ENCODE data around the gene GRM2. TPM values are rescaled to one million over a fixed set of nuclear protein-coding genes. Genes with fewer than 3 reads are reported as not detected.
"Not testable (repeated sequence)": the region's sequence is repeated elsewhere in the genome, so short reads cannot be mapped to it uniquely, and the experiment has no call there.

GRM2 gene
- total RNA-seq, 1 donor from 2014 or later: 0.21 TPM

DNA sequence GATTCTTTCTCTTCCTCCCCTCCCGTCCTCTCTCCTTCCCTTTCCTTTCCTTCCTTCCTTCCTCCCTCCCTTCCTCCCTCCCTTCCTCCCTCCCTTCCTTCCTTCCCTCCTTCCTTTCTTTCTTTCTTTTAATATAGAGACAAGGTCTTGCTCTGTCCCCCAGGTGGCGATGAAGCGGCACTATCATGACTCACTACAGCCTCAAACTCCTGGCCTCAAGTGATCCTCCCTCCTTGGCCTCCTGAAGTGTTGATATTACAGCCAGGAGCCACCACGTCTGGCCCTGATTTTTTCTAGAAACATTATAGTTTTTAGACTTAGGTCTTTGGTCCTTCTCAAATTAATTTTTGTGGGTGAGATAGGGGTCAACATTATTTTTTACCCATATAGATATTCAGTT is 15.5 kb downstream of the GRM2 start:
- no peak for DNase-seq

DNA sequence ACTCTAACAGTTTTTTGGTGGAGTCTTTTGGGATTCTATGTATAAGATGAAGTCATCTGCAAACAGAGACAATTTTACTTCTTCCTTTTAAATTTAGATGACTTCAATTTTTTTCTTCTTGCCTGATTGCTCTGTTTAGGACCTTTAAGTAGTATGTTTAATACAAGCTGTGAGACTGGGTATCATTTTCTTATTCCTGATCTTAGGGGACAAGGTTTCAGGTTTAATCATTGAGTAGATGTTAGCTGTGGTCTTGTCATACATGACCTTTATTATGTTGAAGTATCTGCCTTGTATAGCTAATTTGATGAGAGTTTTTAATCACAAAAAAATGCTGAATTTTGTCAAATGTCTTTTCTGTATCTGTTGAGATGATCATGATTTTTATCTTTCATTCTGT is 20.6 kb downstream of the GRM2 start:
- no peak for DNase-seq

DNA sequence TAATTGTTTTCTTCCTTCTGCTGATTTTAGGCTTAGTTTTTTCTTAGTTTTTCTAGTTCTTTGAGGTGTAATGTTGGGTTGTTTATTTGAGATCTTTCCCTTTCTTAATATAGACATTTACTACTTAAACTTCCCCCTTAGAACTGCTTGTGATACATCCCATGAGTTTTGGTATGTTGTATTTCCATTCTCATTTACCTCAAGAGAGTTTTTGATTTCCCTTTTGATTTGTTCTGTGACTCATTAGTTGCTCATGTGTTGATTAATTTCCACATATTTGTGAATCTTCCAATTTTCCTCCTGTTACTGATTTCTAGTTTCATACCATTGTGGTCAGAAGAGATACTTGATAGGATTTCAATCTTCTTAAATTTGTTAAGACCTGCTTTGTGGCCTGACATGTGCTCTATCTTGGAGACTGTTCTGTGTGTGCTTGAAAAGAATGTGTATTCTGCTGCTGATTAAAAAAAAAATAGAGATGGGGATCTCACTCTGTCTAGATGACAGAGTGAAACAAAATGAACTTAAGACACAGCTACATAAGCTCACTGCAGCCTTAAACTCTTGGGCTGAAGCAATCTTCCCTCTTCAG is 22.3 kb downstream of the GRM2 start:
- DNase-seq: no peak

DNA sequence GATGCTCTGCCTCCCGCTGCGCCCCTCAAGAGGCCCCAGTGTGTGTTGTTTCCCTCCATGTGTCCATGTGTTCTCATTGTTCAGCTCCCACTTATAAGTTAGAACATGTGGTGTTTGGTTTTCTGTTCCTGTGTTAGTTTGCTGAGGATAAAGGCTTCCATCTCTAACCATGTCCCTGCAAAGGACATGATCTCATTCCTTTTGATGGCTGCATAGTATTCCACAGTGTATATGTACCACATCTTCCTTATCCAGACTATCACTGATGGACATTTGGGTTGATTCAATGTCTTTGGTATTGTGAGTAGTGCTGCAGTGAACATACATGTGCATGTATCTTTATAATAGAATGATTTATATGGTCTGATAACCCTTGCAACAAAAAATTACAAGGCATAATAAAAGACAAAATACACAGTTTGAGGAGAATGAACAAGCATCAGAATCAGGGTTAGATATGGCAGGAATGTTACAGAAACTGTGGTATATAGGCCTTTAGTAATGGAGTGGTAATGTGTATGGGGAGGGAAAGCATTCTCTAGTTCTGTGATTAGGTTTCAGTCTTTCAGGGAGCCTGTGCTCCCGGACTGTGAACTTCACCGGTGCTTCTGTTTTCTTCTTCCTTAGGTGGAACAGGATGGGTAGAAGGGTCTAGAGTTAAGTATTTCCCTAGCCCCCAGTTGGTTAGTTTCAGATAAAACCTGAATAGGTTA is 27.1 kb downstream of the GRM2 start:
- no peak for DNase-seq

DNA sequence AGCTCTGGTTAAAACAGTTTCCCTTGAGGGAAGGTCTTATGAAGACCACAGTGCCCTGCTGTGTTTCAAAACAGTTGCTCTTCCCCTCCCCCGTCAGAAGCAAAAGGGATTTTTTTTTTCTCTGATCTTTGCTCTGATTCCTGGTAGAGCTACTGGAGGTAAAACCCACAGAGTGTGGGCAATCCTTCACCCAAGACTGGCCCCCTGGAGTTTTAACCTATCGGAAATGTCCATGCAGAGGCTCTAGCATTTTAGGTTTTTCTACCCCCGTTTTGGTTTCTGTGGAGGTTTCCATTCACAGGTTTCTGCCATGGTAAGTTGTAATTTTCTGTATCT is 27.7 kb downstream of the GRM2 start:
- DNase-seq: no peak

DNA sequence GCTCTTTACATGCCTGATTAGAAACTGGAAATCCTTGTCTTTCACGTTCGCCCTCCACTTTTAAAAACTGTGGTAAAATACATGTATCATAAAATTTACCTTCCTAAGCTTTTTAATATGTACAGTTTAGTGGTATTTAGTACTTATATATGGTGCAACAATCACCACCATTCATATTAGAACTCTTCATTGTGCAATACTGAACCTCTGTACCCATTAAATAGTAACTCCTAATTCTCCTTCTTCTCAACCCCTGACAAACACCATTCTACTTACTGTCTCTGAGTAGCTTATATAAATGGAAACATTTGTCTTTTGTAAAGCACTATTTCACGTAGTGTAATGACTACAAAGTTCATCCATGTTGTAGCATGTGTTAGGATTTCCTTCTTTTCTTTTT is 28.2 kb downstream of the GRM2 start:
- no peak for DNase-seq

DNA sequence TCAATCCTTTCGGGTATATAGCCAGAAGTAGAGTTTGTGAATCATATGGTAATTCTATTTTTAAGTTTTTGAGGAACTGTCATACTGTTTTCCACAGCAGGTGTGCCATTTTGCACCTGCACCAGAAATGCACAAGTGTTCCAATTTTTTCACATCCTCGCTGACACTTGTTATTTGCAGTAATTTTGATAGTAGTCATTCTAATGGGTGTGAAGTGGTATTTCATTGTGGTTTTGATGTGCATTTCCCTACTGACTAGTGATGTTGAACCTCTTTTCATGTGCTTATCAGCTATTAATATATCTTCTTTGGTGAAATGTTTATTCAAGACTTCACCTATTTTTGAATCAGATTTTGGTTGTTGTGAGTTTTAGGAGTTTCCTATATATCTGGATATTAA is 29.1 kb downstream of the GRM2 start:
- DNase-seq: no peak

DNA sequence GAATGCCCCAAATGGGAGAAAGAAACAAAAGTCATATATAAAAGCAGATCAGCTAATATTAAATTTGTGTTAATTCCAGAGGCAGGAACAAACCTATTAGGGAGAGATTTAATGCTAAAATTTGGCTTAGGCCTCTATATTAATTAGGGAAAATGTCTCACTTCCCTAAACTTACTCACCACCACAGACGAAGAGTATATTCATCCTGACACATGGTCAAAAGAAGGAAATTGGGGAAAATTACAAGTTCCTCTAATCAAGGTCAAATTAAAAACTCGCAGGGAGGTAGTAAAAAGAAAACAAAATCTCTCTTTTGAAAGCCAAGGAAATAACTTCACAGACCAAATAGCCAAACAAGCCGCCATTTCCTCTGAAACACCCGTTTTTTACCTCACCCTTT is 32.2 kb downstream of the GRM2 start:
- DNase-seq: no peak

DNA sequence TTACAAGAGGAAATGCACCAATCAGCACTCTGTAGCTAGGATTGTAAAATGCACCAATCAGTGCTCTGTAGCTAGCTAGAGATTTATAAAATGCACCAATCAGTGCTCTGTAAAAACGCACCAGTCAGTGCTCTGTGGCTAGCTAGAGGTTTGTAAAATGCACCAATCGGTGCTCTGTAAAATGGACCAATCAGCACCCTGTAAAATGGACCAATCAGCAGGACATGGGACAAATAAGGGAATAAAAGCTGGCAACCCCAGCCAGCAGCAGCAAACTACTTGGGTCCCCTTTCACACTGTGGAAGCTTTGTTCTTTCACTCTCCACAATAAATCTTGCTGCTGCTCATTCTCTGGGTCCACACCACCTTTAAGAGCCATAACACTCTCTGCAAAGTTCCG is 35.5 kb downstream of the GRM2 start:
- not testable (repeated sequence) for DNase-seq

DNA sequence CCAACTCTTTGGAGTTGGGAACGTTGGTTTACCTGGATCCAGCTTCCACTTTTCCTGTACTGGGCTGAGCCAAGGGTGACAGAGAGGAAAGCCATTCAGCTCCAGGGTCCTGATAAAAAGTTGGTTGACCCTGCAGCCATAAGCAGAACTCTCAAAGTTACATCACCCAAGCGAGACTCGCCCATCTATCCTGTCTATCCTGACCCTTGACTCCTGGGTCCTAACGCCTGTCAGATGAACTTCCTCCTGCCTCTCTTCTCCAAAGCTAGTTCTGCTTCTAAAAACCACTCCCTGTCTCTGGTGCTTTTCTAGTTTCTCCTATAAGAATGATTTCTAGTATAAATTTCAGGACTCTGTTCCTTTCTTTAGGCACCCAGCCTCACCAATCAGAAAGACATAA is 36.1 kb downstream of the GRM2 start:
- not testable (repeated sequence) for DNase-seq

DNA sequence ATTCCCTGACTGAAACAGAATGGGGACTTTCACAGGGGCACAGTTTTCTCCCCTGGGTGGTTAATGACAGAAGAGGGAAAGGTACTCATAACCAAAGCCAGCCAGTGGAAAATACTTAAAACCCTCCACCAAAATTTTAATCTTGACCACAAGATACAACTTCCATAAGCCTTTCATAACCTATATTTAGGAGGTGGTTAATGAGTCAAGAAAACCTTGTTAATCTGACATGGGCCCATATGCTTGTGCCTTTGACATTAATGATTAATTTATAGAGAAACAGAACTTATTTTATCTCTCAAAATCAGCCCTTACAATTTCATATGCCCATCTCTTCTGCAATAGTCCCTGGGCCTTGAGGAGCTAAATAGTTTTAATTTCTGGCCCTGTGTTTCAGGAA is 41.0 kb downstream of the GRM2 start:
- DNase-seq: no peak

DNA sequence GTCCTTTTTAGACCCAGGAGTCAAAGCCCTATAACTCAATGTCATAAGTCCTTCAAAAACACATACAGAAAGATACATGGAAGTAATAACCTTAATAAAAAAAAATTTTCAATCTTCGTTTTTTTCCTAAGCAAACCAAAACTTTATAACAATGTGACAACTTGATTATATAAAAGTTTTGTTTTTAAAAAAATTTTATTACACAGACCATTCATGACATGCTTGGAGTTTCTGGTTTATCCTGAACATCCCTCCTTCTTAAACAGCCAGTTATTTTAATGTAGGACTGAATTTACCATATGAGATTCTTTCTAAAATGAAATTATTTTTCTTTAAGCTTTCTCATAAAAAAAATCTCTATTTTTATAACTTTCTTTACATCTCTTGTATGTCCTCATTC is 41.5 kb downstream of the GRM2 start:
- DNase-seq: no peak

DNA sequence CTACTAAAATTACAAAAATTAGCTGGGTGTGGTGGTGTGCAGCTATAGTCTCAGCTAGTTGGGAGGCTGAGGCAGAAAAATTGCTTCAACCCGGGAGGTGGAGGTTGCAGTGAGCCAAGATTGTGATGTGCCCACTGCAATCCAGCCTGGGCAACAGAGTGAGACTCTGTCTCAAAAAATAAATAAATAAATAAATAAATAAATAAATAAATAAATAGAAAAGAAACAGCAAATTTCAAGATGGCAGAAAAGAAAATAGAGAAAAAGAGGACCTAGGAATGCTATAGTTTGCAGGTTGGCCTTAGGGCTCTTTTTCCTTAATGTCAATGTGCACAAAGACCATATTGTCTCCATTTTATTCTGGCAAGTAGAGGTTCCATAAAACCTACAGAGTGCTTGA is 44.0 kb downstream of the GRM2 start:
- DNase-seq: no peak

DNA sequence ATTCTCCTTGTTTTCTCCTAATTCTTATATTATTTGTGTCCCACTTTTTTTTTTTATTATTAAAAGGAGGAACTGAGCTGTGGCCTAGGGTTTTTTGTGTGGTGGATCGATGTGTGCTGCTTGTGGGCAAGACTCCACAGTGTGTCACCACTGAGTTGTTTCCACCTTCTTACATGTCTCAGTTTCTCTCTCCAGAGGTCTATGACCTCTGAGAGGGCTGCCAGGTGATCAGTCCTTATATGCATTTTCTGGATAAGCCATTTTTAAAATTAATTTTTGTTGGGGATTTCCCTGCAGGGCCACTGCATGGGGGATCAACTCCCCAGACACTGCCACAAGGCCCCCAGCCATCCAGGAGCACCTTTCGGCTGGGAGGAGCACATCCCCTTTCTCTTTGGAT is 44.4 kb downstream of the GRM2 start:
- no peak for DNase-seq

DNA sequence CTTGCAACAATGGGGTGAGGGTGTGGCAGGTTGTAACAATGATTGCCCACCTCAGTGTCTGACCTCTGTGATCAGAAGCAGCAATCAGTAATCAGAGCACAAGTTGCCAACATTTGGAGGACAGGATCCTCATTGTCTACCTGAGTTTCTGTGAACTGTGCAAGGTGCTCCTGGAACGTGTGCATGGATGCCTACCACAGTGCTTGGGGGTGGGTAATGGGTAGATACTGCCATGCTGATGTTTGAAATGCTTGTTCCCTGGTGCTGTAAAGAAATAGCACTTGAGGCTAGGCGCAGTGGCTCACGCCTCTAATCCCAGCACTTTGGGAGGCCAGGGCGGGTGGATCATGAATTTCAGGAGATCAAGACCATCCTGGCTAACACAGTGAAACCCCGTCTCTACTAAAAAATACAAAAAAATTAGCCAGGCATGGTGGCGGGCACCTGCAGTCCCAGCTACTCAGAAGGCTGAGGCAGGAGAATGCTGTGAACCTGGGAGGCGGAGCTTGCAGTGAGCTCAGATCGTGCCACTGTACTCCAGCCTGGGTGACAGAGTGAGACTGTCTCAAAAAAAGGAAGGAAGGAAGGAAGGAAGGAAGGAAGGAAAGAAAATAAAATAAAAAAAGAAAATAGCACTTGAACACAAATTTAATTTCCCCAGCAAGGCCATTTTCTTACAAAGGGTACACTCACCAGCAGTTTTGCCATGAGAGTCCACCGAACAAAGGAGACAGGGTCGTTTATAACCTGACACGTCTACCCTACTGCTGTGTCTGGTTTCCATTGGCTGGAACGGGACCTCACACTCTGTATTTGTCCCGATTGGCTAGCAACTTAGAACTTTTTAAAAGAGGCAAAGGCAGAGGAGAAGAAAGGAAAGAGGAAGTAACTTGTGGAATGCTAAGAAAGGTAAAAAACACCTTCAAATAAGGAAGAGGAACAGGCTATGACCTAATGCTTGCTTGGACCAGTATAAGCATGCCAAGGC is 47.2 kb downstream of the GRM2 start:
- DNase-seq: not testable (repeated sequence)

DNA sequence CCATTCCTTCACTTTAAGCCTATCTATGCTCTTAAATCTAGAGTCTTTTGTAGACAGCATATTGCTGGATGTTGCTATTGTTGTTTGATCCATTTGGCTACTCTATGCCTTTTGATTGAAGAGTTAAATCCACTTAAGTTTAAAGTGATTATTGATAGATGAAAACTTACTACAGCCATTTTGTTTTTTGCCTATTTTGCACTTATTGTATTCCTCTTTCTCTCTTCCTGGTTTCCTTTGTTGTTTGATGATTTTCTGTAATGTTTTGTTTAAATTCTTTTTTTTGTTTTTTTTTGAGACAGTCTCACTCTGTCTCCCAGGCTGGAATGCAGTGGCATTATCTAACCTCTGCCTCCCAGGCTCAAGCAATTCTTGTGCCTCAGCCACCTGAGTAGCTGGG is 52.3 kb downstream of the GRM2 start:
- DNase-seq: no peak

Small RNA genes lying within 50 kb of the gene (small RNA-seq; reads per million reads assigned to genes)
- 87.9 reads per million, percentile 96 among the genes with 10 or more reads in this experiment for gene RNA5SP132 (ENCODE audit: low replicate concordance)

Other genes starting within 250 kb of the GRM2 start
- 17.6 TPM for gene DCAF1, start 207.1 kb upstream of the GRM2 start, total RNA-seq
- 14.6 TPM for gene RAD54L2, start 168.3 kb upstream of the GRM2 start, total RNA-seq
- gene TEX264, start 35.8 kb upstream of the GRM2 start, total RNA-seq: 37.6 TPM
- not detected for gene IQCF6, start 72.2 kb downstream of the GRM2 start, total RNA-seq
- not detected for gene IQCF2, start 154.5 kb downstream of the GRM2 start, total RNA-seq
- gene IQCF5, start 168.5 kb downstream of the GRM2 start, total RNA-seq: not detected
- gene IQCF1, start 196.3 kb downstream of the GRM2 start, total RNA-seq: not detected
- gene RRP9, start 234.8 kb downstream of the GRM2 start, total RNA-seq: 9.3 TPM
- 4.5 TPM for gene PARP3, start 235.3 kb downstream of the GRM2 start, total RNA-seq
- gene GPR62, start 248.3 kb downstream of the GRM2 start, total RNA-seq: 0.41 TPM

Measured in tongue (tissue), 3 donors.